HG02571 (cell line): ENCODE results near the gene NMBR.
"Not testable (repeated sequence)": the region's sequence is repeated elsewhere in the genome, so short reads cannot be mapped to it uniquely, and the experiment has no call there.

Source experiments
- ATAC-seq: cut with Tn5 transposase; IDR thresholded peaks from one replicate; pipeline ENCODE4 v1.9.1; 2021; ENCODE audit warnings: mild to moderate bottlenecking, moderate library complexity; ENCODE audit not compliant: unreplicated experiment

Gene NMBR

DNA sequence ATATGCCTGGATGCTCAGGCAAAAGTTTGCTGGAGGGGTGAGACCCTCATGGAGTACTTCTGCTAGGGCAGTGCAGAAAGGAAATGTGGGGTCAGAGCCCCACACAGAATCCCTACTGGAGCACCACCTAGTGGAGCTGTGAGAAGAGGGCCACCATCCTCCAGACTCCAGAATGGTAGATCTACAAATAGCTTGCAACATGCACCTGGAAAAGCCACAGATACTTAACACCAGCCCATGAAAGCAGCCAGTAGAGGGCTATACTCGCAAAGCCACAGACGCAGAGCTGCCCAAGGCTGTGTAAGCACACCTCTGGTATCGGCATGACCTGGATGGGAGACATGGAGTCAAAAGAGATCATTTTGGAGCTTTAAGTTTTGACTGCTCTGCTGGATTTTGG, 74.9 kb downstream of the NMBR start:
- ATAC-seq = no peak

DNA sequence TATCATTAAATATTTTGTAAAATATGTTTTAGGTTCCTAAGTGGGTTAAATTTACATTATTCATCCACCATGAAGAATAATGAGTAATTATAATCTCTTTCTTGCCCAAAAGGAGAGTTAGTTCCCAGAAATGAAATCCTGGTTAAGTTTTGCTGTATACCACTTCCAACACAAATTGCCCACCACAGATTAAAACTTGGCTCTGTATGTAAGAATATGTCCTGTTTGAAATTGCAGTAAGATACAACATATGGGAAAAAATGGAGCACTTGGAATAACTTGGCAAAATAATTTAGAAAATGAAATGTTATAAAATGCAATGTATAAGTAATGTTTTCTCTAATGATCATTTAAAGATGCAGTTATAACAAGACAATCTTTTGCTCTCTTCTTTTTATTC, 78.5 kb downstream of the NMBR start:
- ATAC-seq = no peak

DNA sequence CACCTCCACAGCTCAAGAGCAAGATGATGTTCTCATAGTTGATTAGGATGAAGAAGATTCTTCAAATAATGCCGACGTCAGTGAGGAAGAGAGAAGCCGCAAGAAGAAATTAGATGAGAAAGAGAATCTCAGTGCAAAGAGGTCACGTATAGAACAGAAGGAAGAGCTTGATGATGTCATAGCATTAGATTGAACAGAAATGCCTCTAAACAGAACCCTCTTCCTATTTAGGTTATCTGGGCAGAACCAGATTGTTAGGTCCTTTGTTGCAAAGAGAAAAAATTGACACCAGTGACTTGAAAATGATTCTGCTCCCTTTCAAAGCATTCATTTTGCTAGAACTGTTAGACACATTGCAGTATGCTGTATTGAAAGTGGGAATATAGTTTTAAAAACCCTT, 84.1 kb downstream of the NMBR start:
- ATAC-seq = not testable (repeated sequence)

DNA sequence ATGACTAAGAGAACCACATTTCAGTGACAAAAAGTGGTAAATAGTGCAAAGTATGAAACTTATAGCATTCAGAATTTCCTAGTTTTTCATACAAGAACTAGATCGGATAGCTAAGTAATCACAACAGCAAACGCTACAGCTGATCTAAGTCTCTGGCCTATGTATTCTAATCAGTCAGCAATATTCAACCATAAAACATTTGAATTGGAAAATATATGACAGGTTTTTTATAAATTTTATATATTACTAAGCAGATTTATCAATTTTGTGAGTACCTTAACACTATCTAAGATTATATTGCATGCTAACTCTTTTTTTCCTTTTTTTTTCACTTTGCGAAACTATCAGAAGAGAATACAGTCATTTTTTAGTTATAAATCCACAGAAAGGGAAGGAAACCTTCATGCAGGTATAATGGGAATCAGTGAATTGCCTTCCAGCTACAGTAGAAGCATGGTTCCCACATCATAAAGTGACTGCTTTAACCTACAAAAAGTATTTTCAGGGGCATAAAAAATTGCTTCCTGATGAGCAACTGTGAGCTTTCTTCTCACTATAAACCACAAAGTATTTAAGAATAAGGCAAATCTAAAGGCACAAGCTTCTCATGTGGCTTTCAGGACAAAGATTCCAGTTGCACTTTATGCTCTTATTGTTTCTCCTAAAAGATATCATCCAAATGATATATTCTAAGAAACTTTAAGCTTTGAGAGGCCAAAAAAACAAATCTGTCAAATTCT, 88.2 kb downstream of the NMBR start:
- no peak for ATAC-seq

DNA sequence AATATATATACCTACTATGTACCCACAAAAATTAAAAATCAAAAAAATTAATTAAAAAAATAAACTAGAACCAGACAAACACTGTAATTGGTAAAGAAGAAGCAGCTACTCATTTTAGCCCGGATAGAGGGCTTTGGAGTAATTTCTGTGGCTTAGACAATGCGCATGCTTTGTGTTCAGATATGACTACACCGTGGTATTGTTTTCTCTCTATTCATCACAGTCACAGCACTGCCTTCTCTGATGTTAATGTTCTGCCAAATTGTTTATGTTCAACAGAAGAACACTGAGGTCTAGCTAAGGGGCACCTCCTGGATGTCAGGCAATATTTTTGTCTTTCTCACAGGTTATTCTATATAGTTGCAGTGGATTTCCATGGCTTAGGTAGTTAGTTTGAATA, 91.7 kb downstream of the NMBR start:
- peak; percentile 61 for ATAC-seq

DNA sequence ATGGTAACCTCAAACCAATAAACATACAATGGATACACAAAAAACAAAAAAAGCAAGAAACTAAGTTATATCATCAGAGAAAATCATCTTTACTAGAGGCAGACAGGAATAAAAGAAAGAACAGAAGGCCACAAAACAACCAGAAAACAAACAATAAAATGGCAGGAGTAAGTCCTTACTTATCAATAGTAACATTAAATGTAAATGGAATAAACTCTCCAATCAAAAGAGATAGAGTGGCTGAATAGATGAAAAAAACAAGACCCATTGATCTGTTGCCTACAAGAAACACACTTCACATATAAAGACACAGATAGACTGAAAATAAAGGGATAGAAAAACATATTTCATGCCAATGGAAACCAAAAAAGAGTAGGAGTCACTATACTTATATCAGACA, 95.5 kb downstream of the NMBR start:
- no peak for ATAC-seq

DNA sequence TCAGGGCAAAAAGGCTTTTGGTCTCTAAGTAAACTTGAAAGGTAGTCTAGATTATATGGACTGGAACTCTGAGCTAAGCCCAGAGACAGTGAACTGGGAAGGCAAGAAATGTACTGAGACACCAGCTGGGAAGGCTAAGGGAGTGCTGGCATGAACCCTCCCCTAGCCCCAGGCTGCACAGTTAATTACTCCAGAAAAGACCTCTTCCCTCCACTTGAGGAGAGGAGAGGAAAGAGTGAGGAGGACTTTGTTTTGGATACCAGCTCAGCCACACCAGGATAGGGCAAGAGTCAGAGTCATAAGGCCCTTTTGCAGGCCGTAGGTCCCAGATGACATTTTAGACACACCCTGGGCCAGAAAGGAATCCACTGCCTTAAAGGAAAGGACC, 98.3 kb downstream of the NMBR start:
- no peak for ATAC-seq

DNA sequence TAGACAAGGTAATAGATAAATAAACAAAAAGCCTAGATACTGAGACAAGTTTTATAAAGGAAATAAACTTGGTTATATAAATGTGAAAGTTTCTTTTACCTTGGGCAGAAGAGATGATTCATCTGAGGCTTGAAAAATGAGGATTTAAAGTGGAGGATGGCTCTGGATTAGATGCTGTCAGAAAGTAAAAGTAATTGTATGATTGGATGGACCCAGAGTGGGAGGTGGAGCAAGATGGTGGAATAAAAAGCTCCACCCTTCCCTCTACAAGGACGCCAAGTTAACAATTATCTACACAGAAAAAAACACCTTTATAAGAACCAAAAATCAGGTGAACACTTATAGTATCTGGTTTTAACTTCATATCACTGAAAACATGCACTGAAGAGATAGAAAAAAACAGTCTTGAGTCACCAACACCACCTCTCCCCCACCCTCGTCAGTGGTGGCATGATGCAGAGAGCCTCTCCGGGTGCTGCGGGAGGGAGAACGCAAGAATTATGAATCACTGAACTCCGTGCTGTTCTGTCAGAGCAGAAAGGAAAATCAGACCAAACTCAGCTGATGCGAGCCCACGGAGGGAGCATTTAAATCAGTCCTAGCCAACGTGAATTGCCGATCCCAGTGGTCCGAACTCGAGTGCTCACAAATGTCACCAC, 98.9 kb downstream of the NMBR start:
- ATAC-seq = no peak

DNA sequence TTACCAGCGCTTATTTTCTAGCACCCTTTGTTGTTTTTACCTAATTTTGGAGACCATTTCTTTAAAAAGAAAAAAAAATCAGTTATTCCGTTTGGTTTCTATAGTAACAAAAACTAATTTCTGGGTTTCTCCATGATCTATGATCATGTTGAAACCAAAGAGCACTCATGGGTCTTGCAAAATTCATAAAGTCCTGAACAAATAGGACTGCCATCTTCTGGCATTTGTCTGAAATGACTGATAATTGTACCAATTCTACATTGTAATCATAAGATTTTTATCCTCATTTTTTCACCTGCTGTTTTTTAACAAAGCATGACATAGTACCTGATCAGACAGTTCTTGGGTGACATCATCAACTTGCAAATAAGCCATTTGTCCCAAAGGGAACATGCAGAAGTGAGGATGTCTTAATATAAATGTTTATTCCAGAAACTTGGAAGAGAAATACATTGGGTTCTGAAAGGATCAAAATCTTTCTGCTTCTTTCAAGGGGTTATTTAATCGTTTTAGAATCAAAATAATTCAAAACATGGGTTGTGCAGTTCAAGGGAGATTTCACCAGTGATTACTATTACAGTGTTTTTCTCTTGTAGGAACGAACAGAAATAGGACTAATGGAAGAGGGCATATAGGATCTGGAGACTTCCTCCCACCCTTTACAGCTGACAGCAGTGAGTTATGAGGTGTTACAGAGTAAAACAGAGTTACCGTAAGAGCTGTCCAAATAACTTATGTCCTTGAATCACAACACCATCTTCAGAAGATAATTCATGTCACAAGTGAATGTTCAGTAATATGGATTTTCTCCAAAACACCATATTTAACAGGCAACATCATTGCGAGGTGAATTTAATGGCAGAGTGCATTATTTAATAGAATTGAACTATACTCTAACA, 101.3 kb downstream of the NMBR start:
- no peak for ATAC-seq

DNA sequence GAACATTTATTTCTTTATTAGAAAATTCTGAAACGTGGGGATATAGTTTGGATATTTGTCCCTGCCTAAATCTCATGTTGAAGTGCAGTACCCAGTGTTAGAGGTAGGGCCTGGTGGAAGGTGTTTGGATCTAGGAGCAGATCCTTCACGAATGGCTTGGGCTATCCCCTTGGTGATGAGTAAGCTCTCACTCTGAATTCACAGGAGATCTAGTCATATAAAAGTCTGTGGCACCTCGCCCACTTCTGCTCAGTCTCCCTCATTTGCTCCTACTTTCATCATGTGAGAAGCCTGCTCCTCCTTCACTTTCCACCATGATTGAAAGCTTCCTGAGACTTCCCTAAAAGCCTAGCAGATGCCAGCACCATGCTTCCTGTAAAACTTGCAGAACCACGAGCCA, 111.0 kb downstream of the NMBR start:
- ATAC-seq = no peak

DNA sequence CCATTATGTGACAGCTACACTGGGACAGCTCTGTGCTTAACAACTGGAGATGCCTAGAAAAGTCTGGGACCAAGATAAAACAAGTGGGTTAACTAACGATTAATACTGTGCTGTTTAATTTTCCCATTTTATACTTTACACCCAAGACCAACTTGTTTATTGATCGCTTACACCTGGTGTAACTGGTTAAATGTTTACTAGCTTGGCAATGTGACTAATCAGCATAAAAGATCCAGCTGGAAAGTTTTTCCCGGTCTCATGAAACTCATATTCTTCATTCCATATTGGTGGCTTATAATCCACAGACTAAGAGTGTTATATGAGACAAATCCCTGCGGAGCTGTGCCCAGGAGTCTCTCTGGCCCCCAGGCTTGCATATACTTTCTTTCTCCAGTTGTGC, 115.9 kb downstream of the NMBR start:
- ATAC-seq = no peak

DNA sequence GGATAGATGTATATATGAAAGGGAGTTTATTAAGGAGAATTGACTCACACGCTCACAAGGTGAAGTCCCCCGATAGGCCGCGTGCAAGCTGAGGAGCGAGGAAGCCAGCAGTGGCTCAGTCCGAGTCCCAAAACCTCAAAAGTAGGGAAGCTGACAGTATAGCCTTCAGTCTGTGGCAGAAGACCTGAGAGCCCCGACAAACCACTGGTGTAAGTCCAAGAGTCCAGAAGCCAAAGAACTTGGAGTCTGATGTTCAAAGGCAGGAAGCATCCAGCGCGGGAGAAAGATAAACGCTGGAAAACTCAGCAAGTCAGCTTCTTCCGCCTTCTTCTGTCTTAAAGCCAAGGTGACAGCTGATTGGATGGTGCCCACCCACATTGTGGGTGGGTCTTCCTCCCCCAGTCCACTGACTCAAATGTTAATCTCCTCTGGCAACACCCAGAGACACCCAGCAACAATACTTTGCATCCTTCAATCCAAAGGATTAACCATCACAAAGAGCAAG, 116.8 kb downstream of the NMBR start:
- ATAC-seq = peak; percentile 87

DNA sequence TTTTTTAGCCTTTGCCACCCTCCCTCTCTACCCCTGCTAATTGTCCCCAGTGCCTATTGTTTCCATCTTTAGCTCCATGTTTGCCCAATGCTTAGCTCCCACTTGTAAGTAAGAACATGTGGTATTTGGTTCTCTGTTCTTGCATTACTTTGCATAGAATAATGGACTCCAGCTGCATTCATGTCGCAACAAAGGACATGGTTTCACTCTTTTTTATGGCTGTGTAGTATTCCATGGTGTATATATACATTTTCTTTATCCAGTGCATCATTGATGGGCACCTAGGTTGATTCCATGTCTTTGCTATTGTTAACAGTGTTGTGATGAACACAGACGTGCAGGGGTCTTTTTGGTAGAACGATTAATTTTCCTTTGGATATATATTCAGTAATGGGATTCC, 118.4 kb downstream of the NMBR start:
- ATAC-seq = no peak

DNA sequence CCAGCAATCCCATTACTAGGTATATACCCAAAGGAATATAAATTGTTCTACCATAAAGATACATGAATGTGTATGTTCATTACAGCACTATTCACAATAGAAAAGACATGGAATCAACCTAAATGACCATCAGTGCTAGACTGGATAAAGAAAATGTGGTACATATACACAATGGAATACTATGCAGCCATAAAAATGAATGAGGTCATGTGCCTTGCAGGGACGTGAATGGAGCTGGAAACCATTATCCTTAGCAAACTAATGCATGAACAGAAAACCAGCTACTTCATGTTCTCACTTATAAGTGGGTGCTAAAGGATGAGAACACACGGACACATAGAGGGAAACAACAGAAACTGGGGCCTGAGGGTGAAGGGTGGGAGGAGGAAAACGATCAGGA, 119.1 kb downstream of the NMBR start:
- not testable (repeated sequence) for ATAC-seq

DNA sequence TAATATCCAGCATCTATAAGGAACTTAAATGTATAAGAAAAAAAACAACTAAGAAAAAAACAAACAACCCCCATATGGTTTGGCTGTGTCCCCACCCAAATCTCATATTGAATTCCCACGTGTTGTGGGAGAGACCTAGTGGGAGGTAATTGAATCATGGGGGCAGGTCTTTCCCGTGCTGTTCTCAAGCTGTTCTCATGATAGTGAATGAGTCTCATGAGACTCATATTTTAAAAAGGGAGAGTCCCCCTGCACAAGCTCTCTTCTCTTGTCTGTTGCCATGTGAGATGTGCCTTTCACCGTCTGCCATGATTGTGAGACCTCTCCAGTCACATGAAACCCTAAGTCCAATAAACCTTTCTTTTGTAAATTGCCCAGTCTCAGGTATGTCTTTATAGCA, 119.8 kb downstream of the NMBR start:
- no peak for ATAC-seq

DNA sequence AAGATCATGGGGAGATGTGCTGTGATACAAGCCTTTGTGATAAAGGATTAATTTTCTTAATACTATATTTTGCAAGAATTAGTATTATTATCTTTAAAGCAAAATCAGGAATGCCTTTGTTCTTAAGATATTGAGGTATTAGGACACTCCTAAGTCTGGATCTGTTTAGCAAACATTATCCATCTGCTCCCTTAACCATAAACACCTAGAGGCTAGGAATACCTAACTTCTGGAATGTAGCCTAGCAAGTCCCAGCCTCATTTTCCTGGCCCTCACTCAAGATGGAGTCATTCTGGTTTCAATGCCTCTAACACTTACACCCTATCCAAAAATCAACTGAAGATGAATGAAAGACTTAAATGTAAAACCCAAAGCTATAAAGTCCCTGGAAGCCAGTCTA, 120.5 kb downstream of the NMBR start:
- no peak for ATAC-seq
